ENCODE measurements around the gene MND1.

Gene MND1

DNA sequence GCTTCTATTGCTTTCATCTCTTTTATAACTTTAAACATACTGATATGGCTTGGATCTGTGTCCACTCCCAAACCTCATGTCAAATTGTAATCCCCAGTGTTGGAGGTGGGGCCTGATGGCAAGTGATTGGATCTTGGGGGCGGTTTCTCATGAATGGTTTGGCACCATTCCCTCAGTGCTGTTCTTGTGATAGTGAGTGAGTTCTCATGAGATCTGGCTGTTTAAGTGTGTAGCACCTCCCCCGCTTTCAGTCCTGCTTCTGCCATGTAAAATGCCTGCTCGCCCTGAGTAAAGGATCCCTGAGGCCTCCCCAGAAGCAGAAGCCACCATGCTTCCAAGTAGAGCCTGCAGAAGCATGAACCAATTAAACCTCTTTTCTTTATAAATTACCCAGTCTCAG, 17.7 kb downstream of the MND1 start:
- Histone ChIP-seq H3K4me3 (ENCODE audit: low read length) (no peak overlapping the region), H3K79me2 (ENCODE audit: control insufficient read depth, low read length) (peaks cover 7% of the 10 kb centered on the region), H4K20me1 (ENCODE audit: control insufficient read depth, insufficient read depth, low read depth, low read length) (no peaks in the 10 kb centered on the region), H3K4me1 (ENCODE audit: control insufficient read depth, low read length) (peaks cover 7% of the 10 kb centered on the region), H3K36me3 (ENCODE audit: control insufficient read depth, low read length) (peaks cover 96% of the 10 kb centered on the region), H3K4me2 (ENCODE audit: low read length) (no peak overlapping the region), H3F3A (ENCODE audit: control insufficient read depth, insufficient read depth) (peaks cover 8% of the 10 kb centered on the region), H3K27ac (ENCODE audit: low read depth, low read length) (no peak overlapping the region), H3K9me3 (ENCODE audit: control insufficient read depth, insufficient read depth, low read length) (no peaks in the 10 kb centered on the region), H3K9me2 (replicated peaks; ENCODE audit: control insufficient read depth, low read length) (no peaks in the 10 kb centered on the region), H3K27me3 (ENCODE audit: control insufficient read depth, low read length) (no peaks in the 10 kb centered on the region)
- TF ChIP-seq, protein P1, sequence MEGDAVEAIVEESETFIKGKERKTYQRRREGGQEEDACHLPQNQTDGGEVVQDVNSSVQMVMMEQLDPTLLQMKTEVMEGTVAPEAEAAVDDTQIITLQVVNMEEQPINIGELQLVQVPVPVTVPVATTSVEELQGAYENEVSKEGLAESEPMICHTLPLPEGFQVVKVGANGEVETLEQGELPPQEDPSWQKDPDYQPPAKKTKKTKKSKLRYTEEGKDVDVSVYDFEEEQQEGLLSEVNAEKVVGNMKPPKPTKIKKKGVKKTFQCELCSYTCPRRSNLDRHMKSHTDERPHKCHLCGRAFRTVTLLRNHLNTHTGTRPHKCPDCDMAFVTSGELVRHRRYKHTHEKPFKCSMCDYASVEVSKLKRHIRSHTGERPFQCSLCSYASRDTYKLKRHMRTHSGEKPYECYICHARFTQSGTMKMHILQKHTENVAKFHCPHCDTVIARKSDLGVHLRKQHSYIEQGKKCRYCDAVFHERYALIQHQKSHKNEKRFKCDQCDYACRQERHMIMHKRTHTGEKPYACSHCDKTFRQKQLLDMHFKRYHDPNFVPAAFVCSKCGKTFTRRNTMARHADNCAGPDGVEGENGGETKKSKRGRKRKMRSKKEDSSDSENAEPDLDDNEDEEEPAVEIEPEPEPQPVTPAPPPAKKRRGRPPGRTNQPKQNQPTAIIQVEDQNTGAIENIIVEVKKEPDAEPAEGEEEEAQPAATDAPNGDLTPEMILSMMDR (IDR thresholded peaks at IDR 0.05; ENCODE audit: low read depth, low read length, poor library complexity, severe bottlenecking), result no peak
- no peak for TF ChIP-seq EZH2phosphoT487 (IDR thresholded peaks at IDR 0.05; ENCODE audit: borderline replicate concordance, low read length)

DNA sequence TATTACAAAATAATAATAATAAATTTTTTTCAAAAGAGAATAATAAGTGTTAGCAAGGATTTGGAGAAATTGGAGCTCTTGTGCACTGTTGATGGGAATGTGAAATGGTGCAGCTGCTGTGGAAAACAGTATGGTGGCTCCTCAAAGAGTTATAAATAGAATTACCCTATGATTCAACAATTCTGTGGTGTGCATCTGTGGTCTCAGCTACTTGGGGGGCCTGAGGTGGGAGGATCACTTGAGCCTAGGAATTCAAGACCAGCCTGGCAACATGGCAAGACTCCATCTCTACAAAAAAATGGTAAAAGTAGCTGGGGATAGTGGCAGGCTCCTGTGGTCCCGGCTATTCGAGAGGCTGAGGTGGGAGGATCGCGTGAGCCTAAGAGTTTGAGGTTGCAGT, 19.6 kb downstream of the MND1 start:
- Histone ChIP-seq H3K27ac (ENCODE audit: low read depth, low read length) (no peak overlapping the region), H3K4me2 (ENCODE audit: low read length) (no peak overlapping the region), H3K9me3 (ENCODE audit: control insufficient read depth, insufficient read depth, low read length) (no peaks in the 10 kb centered on the region), H4K20me1 (ENCODE audit: control insufficient read depth, insufficient read depth, low read depth, low read length) (no peaks in the 10 kb centered on the region), H3K4me3 (ENCODE audit: low read length) (no peak overlapping the region), H3K36me3 (ENCODE audit: control insufficient read depth, low read length) (peaks cover 96% of the 10 kb centered on the region), H3K4me1 (ENCODE audit: control insufficient read depth, low read length) (peaks cover 3% of the 10 kb centered on the region; the same call in 1 of the 2 replicates), H3K9me2 (replicated peaks; ENCODE audit: control insufficient read depth, low read length) (no peaks in the 10 kb centered on the region), H3K27me3 (ENCODE audit: control insufficient read depth, low read length) (no peaks in the 10 kb centered on the region), H3F3A (ENCODE audit: control insufficient read depth, insufficient read depth) (no peaks in the 10 kb centered on the region; the same call in 1 of the 2 replicates), H3K79me2 (ENCODE audit: control insufficient read depth, low read length) (peaks cover 3% of the 10 kb centered on the region)
- TF ChIP-seq EZH2phosphoT487 (IDR thresholded peaks at IDR 0.05; ENCODE audit: borderline replicate concordance, low read length), result no peak
- TF ChIP-seq, protein P1 (IDR thresholded peaks at IDR 0.05; ENCODE audit: low read depth, low read length, poor library complexity, severe bottlenecking), result no peak

DNA sequence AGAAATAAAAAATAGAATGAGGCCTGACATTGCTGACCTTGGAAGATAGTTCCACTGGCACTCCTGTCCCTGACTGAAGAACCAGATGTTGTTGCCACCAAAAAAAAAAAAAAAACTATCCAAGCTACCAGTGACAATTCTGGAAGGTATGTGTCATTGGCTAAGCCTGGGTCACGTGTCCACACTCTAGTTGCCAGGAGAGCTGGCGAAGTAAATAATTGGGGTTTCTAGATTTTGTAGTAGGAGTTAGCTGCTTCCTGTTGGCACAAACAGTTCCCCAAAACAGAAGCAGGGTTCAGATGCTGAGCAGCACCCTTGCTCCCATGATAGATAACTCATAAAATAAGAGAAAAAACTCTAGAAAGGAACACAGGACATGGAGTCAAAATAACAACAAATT, 20.5 kb downstream of the MND1 start:
- Histone ChIP-seq H3F3A (ENCODE audit: control insufficient read depth, insufficient read depth) (no peaks in the 10 kb centered on the region; the same call in 1 of the 2 replicates), H3K36me3 (ENCODE audit: control insufficient read depth, low read length) (peaks cover 95% of the 10 kb centered on the region), H3K27me3 (ENCODE audit: control insufficient read depth, low read length) (no peaks in the 10 kb centered on the region), H3K4me1 (ENCODE audit: control insufficient read depth, low read length) (peaks cover 3% of the 10 kb centered on the region; the same call in 1 of the 2 replicates), H3K27ac (ENCODE audit: low read depth, low read length) (no peak overlapping the region), H3K9me3 (ENCODE audit: control insufficient read depth, insufficient read depth, low read length) (no peaks in the 10 kb centered on the region), H3K9me2 (replicated peaks; ENCODE audit: control insufficient read depth, low read length) (no peaks in the 10 kb centered on the region), H3K79me2 (ENCODE audit: control insufficient read depth, low read length) (peaks cover 2% of the 10 kb centered on the region; the same call in 1 of the 2 replicates), H3K4me2 (ENCODE audit: low read length) (no peak overlapping the region), H4K20me1 (ENCODE audit: control insufficient read depth, insufficient read depth, low read depth, low read length) (no peaks in the 10 kb centered on the region), H3K4me3 (ENCODE audit: low read length) (no peak overlapping the region)
- no peak for TF ChIP-seq EZH2phosphoT487 (IDR thresholded peaks at IDR 0.05; ENCODE audit: borderline replicate concordance, low read length)
- TF ChIP-seq, protein P1 (IDR thresholded peaks at IDR 0.05; ENCODE audit: low read depth, low read length, poor library complexity, severe bottlenecking), result no peak

Measured in DOHH2 (cell line).